Melanocyte of skin (primary cell): ENCODE results near the gene C1orf87. TPM values are rescaled to one million over a fixed set of nuclear protein-coding genes. Genes with fewer than 3 reads are reported as not detected.

Source experiments
- small RNA-seq, 2 donors: library from RNA; depleted of rRNA; stranded (forward); fragments of <200 nt; gene quantifications; one replicate each; pipeline ENCODE3, GENCODE V24; 2012
- total RNA-seq, 2 donors: library from RNA; depleted of rRNA; stranded (reverse); fragments of >200 nt; gene quantifications; 2 replicates each; pipeline ENCODE4 v1.2.3, GENCODE V29; 2012

C1orf87 gene, protein sequence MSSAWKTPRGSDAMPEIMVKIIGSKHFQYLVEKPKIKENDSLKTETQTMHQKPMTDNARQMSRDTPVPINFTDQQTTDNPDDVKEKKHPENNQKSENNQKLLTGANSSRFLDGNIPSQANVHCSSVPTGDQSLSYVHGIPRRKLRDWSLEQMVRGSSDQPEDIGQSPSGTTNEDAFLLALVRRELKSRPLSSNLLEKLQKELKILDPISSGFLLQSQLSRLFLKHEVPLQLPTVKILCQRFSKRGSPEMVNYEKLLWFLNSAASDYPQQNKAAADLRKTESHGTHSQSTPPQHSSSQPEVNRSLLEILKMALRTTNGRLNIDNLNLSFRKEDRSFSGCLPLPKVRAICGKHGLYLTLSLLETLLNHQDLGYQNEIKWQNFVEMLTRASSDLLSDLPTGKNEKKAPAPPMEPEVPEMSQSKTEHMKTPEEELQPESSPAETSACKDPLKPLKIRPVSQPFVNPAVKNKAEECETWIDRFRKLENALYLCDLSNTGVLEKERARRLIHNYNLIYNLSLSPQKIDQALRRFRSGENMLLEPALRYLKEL
- not detected for total RNA-seq

DNA sequence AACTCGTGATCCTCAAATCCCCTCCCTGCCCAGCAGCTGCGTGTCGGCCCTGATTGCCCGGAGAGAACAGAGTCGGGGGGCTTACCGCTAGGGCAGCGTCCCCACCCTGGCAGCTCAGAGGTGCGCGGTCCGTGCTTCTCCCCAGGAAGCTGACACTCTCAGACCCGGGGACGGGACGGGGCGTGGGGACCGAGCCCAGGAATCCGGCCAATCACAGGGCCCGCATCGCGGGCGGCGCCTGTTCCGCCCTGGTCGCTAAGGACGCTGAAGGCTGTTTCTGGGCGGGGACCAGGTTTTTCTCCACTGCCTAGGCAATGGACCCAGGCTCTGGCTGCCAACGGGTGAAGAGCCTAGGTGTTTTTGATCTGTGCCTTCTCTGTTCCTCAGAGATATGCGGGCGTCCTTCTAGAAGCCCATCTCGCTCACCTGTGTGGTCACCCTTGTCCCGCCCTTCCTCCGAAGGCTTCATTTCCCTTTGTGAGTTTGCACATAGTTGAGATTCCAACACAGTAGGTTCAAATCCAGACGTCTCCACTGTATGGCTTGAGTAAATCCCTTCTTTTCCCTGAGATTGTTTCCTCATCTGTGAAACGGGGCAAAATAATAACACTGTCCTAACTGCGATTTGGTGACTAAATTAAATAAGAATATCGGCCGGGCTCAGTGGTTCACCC is at the start of gene C1orf87:
TSS of gene C1orf87 (minus strand) at position 166 of the 674 bp plus-strand sequence. CDS start 1,127 bp downstream, outside the sequence.

Small RNAs within 50 kb of the gene (small RNA-seq; reads per million reads assigned to genes)
- gene RN7SL475P: 0 reads per million in 2 donors

Other genes starting within 250 kb of the C1orf87 start
- 1 to 10 TPM; 1.7 to 2.0 TPM for gene CYP2J2, start 147.0 kb downstream of the C1orf87 start, total RNA-seq